Omental fat pad (tissue), 4 donors: Measurements from ENCODE around the gene ADCY10. TPM values are rescaled to one million over a fixed set of nuclear protein-coding genes. Genes with fewer than 3 reads are reported as not detected.

Source experiments
- ATAC-seq: fragments of 150-250 bp; one replicate; pipeline ENCODE4 v1.9.1; 2016; ENCODE audit warnings: mild to moderate bottlenecking, moderate library complexity; ENCODE audit not compliant: low FRiP score
- DNase-seq: peaks from one replicate; pipeline ENCODE4 v3.0.0-alpha.2; 2019; ENCODE audit warnings: low spot score
- total RNA-seq, 4 donors: library from RNA; depleted of rRNA; stranded (reverse); fragments of >200 nt; gene quantifications; one replicate each; pipeline ENCODE4 v1.1.0, GENCODE V29; 2016
- TF ChIP-seq, protein P1 (sequence below), 3 donors: fragments of 450-650 bp; IDR thresholded peaks; one replicate each; pipeline ENCODE4 v1.5.1; 2016 to 2017; ENCODE audit warnings: antibody characterized with exemption in 3 of 3, mild to moderate bottlenecking in 3 of 3, moderate library complexity in 2 of 3

The ADCY10 gene
- total RNA-seq, 4 donors from 2014 or later, result 0.32 to 1.0 (median 0.75) TPM; not detected in 1

DNA sequence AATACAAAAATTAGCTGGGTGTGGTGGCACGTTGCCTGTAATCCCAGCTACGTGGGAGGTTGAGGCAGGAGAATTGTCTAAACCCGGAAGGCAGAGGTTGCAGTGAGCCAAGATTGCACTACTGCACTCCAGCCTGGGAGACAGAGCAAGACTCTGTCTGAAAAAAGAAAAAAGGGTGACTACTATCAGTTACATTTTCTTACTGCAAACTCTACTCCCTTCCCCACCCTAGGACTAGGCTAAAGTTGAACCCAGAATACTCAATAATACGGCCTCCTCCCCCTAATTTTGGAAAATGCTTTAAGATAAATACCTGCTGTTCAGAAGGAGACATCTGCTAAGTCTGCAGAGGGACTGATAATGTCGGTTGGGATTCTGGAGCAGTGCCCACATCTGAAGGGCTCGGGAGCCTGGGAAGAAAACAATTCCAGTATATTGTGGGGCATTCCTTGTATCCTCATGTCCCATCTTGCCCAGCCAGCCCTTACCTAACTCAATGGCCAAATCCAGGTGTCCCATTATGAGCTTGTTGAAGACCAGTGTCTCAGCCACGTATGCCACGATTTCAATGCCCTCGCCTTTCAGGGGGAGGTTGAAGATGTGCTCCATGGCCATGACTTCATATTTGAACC is 89.7 kb downstream of the ADCY10 start:
- no peak for DNase-seq
- TF ChIP-seq, protein P1, sequence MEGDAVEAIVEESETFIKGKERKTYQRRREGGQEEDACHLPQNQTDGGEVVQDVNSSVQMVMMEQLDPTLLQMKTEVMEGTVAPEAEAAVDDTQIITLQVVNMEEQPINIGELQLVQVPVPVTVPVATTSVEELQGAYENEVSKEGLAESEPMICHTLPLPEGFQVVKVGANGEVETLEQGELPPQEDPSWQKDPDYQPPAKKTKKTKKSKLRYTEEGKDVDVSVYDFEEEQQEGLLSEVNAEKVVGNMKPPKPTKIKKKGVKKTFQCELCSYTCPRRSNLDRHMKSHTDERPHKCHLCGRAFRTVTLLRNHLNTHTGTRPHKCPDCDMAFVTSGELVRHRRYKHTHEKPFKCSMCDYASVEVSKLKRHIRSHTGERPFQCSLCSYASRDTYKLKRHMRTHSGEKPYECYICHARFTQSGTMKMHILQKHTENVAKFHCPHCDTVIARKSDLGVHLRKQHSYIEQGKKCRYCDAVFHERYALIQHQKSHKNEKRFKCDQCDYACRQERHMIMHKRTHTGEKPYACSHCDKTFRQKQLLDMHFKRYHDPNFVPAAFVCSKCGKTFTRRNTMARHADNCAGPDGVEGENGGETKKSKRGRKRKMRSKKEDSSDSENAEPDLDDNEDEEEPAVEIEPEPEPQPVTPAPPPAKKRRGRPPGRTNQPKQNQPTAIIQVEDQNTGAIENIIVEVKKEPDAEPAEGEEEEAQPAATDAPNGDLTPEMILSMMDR (IDR thresholded peaks at IDR 0.05), result no peak
- ATAC-seq, result no peak

- ATAC-seq (no peak), DNase-seq (no peak)
- TF ChIP-seq, protein P1 (IDR thresholded peaks at IDR 0.05), result no peak
Observed at GRCh38 chr1:167821969-167822685, 91.8 kb downstream of the ADCY10 start.

DNA sequence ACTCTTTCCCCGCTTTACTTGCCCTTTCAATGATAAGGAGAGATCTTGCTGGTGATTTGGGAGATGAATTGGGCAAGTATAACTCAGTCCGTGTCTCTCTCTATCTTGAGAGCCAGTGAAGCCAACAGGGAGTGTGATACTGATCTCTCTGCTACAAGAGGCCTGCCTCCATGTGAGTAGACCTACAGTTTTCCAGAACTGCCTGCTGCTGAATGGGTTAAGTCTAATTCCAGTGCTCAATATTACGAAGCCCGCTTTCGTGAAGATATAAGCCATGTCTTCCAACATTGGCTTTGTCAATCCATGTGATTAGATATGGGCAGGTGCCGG is 92.6 kb downstream of the ADCY10 start:
- TF ChIP-seq, protein P1 (IDR thresholded peaks at IDR 0.05), result no peak
- ATAC-seq (no peak), DNase-seq (no peak)

DNA sequence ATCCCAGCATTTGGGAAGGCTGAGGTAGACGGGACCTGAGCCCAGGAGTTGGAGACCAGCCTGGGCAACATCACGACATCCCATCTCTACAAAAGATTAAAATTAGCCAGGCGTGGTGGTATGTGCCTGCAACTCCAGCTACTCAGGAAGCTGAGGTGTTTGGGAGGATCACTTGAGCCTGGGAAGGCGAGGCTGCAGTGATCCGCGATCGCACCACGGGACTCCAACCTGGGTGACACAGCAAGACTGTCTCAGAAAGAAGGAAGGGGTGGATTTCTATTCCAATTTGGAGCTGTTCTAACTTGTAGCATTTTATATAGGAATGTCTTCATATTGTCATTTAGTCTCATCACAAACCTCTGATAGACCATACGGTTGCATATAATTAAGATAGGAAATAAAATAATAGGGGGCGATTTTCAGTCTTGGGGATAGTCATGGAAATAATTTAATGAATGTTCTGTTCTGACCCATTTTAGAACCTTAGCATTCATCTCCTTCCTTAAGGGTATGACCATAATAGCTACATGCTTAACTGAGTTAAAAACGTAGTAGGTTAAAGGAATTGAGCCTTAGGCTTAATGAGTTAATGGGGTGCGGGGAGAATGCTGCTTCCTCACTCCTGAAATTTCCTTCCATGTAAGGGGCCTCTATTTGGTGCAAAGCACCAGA is 93.1 kb downstream of the ADCY10 start:
- no peak for ATAC-seq
- TF ChIP-seq, protein P1 (IDR thresholded peaks at IDR 0.05), result no peak
- no peak for DNase-seq

GRCh38 chr1:167819849-167820683 is 93.9 kb downstream of the ADCY10 start:
- TF ChIP-seq, protein P1 (IDR thresholded peaks at IDR 0.05), result no peak
- DNase-seq (no peak), ATAC-seq (peak; percentile 95)

DNA sequence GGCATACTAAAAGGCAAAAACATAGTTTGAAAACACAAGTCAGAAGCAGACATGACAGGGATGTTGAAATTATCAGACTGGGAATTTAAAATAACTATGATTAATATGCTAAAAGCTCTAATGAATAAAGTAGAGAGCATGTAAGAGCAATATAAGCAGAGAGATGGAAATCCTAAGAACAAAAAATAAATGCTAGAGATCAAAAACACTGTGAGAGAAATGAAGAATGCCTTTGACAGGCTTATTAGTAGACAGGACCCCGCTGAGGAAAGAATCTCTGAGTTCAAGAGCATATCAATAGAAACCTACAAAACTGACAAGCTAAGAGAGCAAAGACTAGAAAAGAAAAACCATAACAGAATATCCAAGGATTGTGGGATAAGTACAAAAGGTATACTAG is 98.3 kb downstream of the ADCY10 start:
- DNase-seq (no peak), ATAC-seq (no peak)
- TF ChIP-seq, protein P1 (IDR thresholded peaks at IDR 0.05), result no peak
